ENCODE data around the gene DMD.

DNA sequence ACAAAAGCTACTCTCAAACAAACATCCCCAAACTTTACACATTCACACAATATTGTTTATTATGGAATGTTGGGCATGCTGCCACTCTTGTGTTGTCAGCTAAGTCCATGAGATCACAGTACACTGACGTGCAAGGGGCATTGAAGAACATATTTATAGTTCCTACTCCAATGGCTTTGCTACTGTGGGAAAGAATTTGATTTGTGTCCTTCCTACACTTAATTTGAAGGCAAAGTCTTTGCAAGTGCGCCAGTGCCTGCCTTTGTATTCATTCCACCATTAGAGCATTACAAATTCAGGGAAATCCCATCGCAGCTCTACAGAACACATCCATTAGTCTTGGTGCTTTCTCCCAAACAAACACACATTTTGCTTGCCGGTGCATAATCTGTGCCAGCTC, 2094.1 kb downstream of the DMD start:
- TF ChIP-seq, protein P1, sequence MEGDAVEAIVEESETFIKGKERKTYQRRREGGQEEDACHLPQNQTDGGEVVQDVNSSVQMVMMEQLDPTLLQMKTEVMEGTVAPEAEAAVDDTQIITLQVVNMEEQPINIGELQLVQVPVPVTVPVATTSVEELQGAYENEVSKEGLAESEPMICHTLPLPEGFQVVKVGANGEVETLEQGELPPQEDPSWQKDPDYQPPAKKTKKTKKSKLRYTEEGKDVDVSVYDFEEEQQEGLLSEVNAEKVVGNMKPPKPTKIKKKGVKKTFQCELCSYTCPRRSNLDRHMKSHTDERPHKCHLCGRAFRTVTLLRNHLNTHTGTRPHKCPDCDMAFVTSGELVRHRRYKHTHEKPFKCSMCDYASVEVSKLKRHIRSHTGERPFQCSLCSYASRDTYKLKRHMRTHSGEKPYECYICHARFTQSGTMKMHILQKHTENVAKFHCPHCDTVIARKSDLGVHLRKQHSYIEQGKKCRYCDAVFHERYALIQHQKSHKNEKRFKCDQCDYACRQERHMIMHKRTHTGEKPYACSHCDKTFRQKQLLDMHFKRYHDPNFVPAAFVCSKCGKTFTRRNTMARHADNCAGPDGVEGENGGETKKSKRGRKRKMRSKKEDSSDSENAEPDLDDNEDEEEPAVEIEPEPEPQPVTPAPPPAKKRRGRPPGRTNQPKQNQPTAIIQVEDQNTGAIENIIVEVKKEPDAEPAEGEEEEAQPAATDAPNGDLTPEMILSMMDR (IDR thresholded peaks at IDR 0.05), result no peak
- no peak for TF ChIP-seq POLR2AphosphoS5 (IDR thresholded peaks at IDR 0.05; ENCODE audit: low read depth, low read length)

Measured in Panc1 (cell line).